Neuron (in vitro differentiated cells): ENCODE measurements around the gene DNHD1.

Experiments used
- H2AFZ ChIP-seq: one replicate; pipeline ENCODE4 v1.6.1; 2013; ENCODE audit warnings: low read depth, mild to moderate bottlenecking, inconsistent platforms, low read length, moderate library complexity
- H3K27me3 ChIP-seq: one replicate; pipeline ENCODE4 v1.6.1; 2013; ENCODE audit warnings: low read length; ENCODE audit not compliant: insufficient read depth
- H3K36me3 ChIP-seq: one replicate; pipeline ENCODE4 v1.6.1; 2013; ENCODE audit warnings: low read length; ENCODE audit not compliant: insufficient read depth
- H3K4me1 ChIP-seq: one replicate; pipeline ENCODE4 v1.6.1; 2013; ENCODE audit warnings: low read length; ENCODE audit not compliant: insufficient read depth
- H3K4me3 ChIP-seq: 2 replicates; pipeline ENCODE4 v1.5.1; 2013; ENCODE audit warnings: mild to moderate bottlenecking, low read length, moderate library complexity
- H3K9me3 ChIP-seq: one replicate; pipeline ENCODE4 v1.6.1; 2013; ENCODE audit warnings: low read length

DNHD1 gene

GRCh38 chr11:6601041-6601461 is 104.0 kb downstream of the DNHD1 start:
- Histone ChIP-seq H2AFZ (no peak overlapping the region), H3K4me3 (no peak overlapping the region), H3K36me3 (peaks cover 45% of the 10 kb centered on the region), H3K27me3 (no peaks in the 10 kb centered on the region), H3K9me3 (no peaks in the 10 kb centered on the region), H3K4me1 (peaks cover 33% of the 10 kb centered on the region)

GRCh38 chr11:6602096-6602940 is 105.2 kb downstream of the DNHD1 start:
- H3K4me3 ChIP-seq = peak overlapping the region; percentile 92
- no peaks in the 10 kb centered on the region for H3K27me3 ChIP-seq
- H3K9me3 ChIP-seq = no peaks in the 10 kb centered on the region
- peaks cover 40% of the 10 kb centered on the region for H3K36me3 ChIP-seq
- no peak overlapping the region for H2AFZ ChIP-seq
- H3K4me1 ChIP-seq = peaks cover 38% of the 10 kb centered on the region

- peaks cover 44% of the 10 kb centered on the region for H3K4me1 ChIP-seq
- H3K4me3 ChIP-seq = peak within 1 kb of the TSS; percentile 92
- no peaks in the 10 kb centered on the region for H3K9me3 ChIP-seq
- H2AFZ ChIP-seq = peak within 1 kb of the TSS; percentile 68
- no peaks in the 10 kb centered on the region for H3K27me3 ChIP-seq
- peaks cover 43% of the 10 kb centered on the region for H3K36me3 ChIP-seq
Observed at GRCh38 chr11:6603287-6604080, 106.4 kb downstream of the DNHD1 start, which contains the start of the genes ILK and RRP8. Gene ILK (plus strand): TSS chr11:6603774. CDS start chr11:6604272, 498 bp downstream. Gene RRP8 (minus strand): TSS chr11:6603616. CDS start chr11:6603502, 114 bp downstream.

DNA sequence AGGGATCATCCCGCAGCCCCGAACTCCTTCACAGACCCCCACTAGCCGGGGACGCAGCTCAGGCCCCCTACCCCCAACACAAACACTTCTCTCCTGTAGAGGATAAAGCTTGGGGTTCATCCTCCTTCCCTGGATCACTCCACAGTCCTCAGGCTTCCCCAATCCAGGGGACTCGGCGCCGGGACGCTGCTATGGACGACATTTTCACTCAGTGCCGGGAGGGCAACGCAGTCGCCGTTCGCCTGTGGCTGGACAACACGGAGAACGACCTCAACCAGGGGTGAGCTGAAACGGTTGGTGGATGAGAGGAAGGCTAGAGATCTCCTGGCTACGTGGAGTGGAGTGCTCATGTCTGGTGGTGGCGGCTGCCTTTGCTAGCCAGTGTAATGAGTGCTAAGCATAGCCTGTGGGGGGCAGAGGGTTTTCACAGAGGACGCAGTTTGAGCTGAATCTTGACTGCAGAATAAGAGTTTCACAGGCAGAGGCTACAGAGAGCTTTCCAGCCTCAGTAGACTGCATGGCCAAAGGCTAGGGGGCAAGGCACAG is 107.1 kb downstream of the DNHD1 start:
- no peaks in the 10 kb centered on the region for H3K27me3 ChIP-seq
- peaks cover 44% of the 10 kb centered on the region for H3K36me3 ChIP-seq
- peak overlapping the region; percentile 92 for H3K4me3 ChIP-seq
- H3K4me1 ChIP-seq = peaks cover 44% of the 10 kb centered on the region
- peak overlapping the region; percentile 68 for H2AFZ ChIP-seq
- H3K9me3 ChIP-seq = no peaks in the 10 kb centered on the region

DNA sequence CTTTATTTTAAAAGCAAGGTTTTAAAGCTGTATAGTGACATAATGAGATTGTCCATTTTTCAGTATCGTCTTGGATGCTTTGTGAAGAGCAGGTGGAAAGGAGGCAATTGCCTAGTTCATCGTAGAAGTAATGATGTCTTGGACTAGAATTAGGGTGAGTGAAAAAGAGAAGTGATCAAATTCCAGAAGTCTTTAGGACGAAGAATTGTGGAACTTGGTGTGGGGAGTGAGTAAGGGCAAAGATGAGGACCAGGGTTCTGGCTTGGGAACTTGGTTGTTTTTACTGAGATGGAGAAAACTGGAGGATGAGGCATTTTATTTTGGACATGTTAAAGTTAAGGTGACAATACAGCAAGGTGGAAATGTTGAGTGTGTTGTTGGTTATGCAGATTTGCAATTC is 107.7 kb downstream of the DNHD1 start:
- Histone ChIP-seq H3K27me3 (no peaks in the 10 kb centered on the region), H3K9me3 (no peaks in the 10 kb centered on the region), H3K36me3 (peaks cover 45% of the 10 kb centered on the region), H3K4me1 (peaks cover 44% of the 10 kb centered on the region), H3K4me3 (peak overlapping the region; percentile 92), H2AFZ (no peak overlapping the region)

DNA sequence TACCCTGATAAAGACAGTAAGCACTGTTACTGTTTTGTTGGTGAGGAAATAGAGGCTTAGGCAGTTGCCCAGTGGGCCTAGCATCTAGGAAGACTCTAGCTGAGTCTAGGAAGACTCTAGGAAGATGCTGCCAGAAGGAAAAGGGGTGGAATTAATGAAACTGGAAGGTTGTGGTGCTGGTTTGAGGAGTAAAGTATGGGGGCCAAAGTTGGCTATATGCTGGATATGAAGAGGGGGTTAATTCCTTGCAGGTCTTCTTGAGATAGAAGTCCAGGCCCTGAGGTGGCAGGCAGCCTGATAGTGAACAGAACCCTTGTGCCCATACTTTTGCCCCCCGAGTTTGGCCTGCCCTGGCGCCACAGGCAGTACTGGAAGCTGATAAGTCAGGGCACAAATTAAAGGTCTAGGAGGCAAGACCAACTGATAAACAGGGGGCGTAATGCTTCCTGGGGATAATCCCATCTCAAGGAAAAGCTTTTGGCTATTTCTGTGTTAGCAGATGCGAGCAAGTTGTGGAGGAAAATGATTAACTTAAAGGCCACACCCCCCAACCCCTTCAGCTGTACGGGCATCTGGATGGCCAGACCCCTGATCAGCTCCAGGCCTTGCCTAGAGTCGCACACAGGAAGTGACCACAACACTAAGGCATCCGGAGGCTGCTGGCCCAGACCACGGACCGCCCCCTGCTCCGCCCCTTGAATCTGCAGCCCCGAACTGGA is 109.5 kb downstream of the DNHD1 start:
- Histone ChIP-seq H3K4me1 (peaks cover 51% of the 10 kb centered on the region), H3K9me3 (no peaks in the 10 kb centered on the region), H3K4me3 (peak overlapping the region; percentile 11), H3K36me3 (peaks cover 44% of the 10 kb centered on the region), H3K27me3 (no peaks in the 10 kb centered on the region), H2AFZ (no peak overlapping the region)

DNA sequence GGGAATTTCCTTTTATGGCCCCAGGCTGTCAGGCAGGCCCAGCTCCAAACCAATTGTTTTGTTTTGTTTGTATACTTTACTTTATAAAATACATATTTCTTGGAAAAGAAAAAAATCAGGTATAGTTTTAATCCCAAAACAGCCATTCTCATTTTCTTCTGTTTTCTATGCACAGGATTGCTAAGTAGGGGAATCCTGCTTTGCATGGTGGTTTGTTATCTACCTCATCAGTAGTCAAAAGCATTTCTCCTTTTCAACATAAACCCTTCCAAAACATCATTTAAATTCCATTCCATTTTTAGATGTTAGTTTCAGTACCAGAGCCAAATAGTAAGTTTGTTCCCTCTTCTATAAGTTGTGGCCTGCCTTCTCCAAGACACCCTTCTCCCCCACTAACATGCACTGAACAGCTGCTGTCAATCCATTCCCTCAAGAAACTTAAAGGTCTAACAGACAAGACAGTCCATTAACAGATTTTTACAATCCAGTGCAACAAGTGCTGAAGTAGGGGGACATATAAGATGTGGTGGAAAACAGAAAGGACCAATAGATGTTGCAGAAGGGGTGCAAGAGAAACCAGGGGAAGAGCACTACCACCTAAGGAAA is 110.2 kb downstream of the DNHD1 start:
- Histone ChIP-seq H2AFZ (no peak overlapping the region), H3K9me3 (no peaks in the 10 kb centered on the region), H3K36me3 (peaks cover 41% of the 10 kb centered on the region), H3K4me3 (no peak overlapping the region), H3K4me1 (peaks cover 45% of the 10 kb centered on the region), H3K27me3 (no peaks in the 10 kb centered on the region)

DNA sequence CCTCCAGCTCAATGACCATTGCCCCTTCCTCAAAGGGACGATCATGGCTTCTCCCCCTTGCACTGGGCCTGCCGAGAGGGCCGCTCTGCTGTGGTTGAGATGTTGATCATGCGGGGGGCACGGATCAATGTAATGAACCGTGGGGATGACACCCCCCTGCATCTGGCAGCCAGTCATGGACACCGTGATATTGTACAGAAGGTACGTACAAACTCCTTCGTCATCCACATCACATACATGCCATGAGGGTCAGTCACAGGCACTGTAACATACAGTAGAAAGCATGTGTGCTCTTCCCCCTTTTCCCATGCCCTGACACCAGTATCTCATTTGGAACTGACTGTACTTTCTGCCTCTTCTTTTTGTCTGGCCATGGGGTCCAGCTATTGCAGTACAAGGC is 110.9 kb downstream of the DNHD1 start:
- Histone ChIP-seq H3K36me3 (peaks cover 41% of the 10 kb centered on the region), H3K27me3 (no peaks in the 10 kb centered on the region), H3K4me3 (no peak overlapping the region), H3K9me3 (no peaks in the 10 kb centered on the region), H3K4me1 (peaks cover 47% of the 10 kb centered on the region), H2AFZ (no peak overlapping the region)

DNA sequence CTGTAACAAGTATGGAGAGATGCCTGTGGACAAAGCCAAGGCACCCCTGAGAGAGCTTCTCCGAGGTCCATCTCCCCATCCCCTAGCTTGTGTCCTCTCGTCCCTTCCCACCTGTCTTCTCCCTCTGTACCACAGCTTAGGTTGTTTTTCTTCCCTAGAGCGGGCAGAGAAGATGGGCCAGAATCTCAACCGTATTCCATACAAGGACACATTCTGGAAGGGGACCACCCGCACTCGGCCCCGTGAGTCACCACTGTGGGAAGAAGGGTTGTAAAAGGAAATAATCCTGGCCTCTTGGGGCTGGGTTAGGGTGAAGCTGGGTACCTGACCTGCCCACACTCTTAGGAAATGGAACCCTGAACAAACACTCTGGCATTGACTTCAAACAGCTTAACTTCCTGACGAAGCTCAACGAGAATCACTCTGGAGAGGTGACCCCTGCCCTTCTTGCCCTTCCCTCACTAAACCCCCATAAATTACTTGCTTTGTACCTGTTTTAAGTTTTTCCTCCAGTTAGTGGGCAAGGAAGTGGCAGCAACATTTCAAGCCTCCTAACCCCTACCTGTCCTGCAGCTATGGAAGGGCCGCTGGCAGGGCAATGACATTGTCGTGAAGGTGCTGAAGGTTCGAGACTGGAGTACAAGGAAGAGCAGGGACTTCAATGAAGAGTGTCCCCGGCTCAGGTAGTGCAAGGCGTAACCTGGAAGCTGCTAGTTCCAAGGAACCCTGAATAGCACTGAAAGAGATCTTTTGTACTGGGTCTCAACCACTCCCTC is 111.8 kb downstream of the DNHD1 start:
- Histone ChIP-seq H2AFZ (no peak overlapping the region), H3K4me1 (peaks cover 49% of the 10 kb centered on the region), H3K27me3 (no peaks in the 10 kb centered on the region), H3K9me3 (no peaks in the 10 kb centered on the region), H3K36me3 (peaks cover 41% of the 10 kb centered on the region), H3K4me3 (no peak overlapping the region)

DNA sequence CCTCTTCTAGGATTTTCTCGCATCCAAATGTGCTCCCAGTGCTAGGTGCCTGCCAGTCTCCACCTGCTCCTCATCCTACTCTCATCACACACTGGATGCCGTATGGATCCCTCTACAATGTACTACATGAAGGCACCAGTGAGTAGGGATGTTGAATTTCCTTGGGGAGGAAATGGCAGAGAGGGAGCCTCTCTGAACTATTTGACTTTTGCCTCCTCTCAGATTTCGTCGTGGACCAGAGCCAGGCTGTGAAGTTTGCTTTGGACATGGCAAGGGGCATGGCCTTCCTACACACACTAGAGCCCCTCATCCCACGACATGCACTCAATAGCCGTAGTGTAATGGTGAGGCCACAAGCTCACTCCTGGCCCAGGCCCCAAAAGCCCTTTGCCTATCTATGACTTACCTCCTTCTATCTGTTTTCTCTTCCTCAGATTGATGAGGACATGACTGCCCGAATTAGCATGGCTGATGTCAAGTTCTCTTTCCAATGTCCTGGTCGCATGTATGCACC is 112.5 kb downstream of the DNHD1 start:
- no peaks in the 10 kb centered on the region for H3K9me3 ChIP-seq
- no peak overlapping the region for H2AFZ ChIP-seq
- no peaks in the 10 kb centered on the region for H3K27me3 ChIP-seq
- H3K4me1 ChIP-seq = peaks cover 47% of the 10 kb centered on the region
- no peak overlapping the region for H3K4me3 ChIP-seq
- peaks cover 41% of the 10 kb centered on the region for H3K36me3 ChIP-seq

DNA sequence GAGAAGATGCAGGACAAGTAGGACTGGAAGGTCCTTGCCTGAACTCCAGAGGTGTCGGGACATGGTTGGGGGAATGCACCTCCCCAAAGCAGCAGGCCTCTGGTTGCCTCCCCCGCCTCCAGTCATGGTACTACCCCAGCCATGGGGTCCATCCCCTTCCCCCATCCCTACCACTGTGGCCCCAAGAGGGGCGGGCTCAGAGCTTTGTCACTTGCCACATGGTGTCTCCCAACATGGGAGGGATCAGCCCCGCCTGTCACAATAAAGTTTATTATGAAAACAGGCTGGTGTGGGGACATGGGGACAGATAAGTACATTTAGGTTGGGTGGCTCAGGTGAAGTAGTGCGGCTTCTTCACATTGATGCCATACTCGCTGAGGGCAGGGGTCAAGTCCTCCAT is 113.5 kb downstream of the DNHD1 start:
- Histone ChIP-seq H3K4me3 (no peak overlapping the region), H3K4me1 (peaks cover 37% of the 10 kb centered on the region), H2AFZ (no peak overlapping the region), H3K9me3 (no peaks in the 10 kb centered on the region), H3K27me3 (no peaks in the 10 kb centered on the region), H3K36me3 (peaks cover 46% of the 10 kb centered on the region)
